DND-41 (cell line): Measurements from ENCODE around the gene FLNB.

Experiments used
- CTCF ChIP-seq: IDR thresholded peaks from 2 replicates; pipeline ENCODE4 v1.5.1; 2012; ENCODE audit warnings: borderline replicate concordance, low read length, moderate library complexity, mild to moderate bottlenecking; ENCODE audit not compliant: poor library complexity, severe bottlenecking; ENCODE audit errors: extremely low read depth
- EZH2 ChIP-seq: IDR thresholded peaks from 3 replicates; pipeline ENCODE4 v1.6.1; 2012; ENCODE audit warnings: borderline replicate concordance, low read depth, mild to moderate bottlenecking, moderate library complexity, low read length, inconsistent platforms; ENCODE audit not compliant: severe bottlenecking

- TF ChIP-seq CTCF (no peak), EZH2 (no peak)
Observed at GRCh38 chr3:58205981-58206380, 197.8 kb downstream of the FLNB start.
